Measurements from ENCODE around the gene CXXC4. TPM values are rescaled to one million over a fixed set of nuclear protein-coding genes. Genes with fewer than 3 reads are reported as not detected.

CXXC4 gene
- total RNA-seq, 2 experiments from 2014 or later = 0.03 TPM; not detected in 1

DNA sequence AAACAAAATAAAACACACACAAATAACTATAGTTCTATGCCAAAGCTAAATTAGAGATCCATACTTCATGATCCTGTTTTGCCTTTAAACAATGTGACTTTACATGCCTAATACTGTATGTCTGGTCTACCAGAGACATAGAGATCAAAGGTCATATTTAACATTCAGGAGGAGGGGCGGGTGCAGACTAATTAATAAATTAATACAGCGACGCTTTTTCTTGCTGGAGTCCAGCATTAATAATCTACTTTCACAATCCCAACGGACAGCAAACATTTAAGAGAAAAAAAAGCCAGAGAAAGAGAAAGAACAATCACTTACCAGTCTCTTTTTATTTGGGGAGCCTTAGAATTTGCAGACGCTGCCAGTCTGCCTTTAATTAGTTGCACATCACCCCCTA is 509 bp downstream of the CXXC4 start:
- Histone ChIP-seq H4K20me1 (ENCODE audit: insufficient read depth, low read length) (no peaks in the 10 kb centered on the region), H3K9me3 (ENCODE audit: low read length) (no peaks in the 10 kb centered on the region), H3K9me2 (ENCODE audit: insufficient read depth, low read length) (no peaks in the 10 kb centered on the region), H3K36me3 (ENCODE audit: insufficient read depth, low read length) (no peaks in the 10 kb centered on the region), H2AFZ (ENCODE audit: low read length) (no peak overlapping the region), H3K4me3 (ENCODE audit: low read depth, low read length, poor library complexity, severe bottlenecking) (no peak overlapping the region), H3K4me2 (ENCODE audit: low read length) (peak overlapping the region; percentile 46; the same call in 1 of the 2 replicates), H3K4me1 (ENCODE audit: insufficient read depth, low read length, poor library complexity, severe bottlenecking) (peaks cover 4% of the 10 kb centered on the region), H3K79me2 (ENCODE audit: insufficient read depth, low read depth, low read length) (no peaks in the 10 kb centered on the region), H3K27ac (ENCODE audit: low read depth, low read length, poor library complexity, severe bottlenecking) (no peak overlapping the region)
- TF ChIP-seq EZH2phosphoT487 (IDR thresholded peaks at IDR 0.05; ENCODE audit: borderline replicate concordance, low read depth, low read length) = no peak
- TF ChIP-seq, protein P1, sequence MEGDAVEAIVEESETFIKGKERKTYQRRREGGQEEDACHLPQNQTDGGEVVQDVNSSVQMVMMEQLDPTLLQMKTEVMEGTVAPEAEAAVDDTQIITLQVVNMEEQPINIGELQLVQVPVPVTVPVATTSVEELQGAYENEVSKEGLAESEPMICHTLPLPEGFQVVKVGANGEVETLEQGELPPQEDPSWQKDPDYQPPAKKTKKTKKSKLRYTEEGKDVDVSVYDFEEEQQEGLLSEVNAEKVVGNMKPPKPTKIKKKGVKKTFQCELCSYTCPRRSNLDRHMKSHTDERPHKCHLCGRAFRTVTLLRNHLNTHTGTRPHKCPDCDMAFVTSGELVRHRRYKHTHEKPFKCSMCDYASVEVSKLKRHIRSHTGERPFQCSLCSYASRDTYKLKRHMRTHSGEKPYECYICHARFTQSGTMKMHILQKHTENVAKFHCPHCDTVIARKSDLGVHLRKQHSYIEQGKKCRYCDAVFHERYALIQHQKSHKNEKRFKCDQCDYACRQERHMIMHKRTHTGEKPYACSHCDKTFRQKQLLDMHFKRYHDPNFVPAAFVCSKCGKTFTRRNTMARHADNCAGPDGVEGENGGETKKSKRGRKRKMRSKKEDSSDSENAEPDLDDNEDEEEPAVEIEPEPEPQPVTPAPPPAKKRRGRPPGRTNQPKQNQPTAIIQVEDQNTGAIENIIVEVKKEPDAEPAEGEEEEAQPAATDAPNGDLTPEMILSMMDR (conservative IDR thresholded peaks at IDR 0.05; ENCODE audit: low read length) = no peak
- BruUV-seq (replicated peaks) = no TSS peak
- DNase-seq (ENCODE audit: low spot score) = no peak
- POLR2A ChIA-PET = interaction anchor here (1.0 kb wide), 1 partner anchor 44 kb away, joined by 3 read pairs; no protein-coding TSS in a partner anchor
- intact Hi-C loops (cut with micrococcal nuclease; ENCODE audit: unreplicated experiment) = no loop called here
- CTCF ChIA-PET (ENCODE audit: unreplicated experiment) = no interaction called here

DNA sequence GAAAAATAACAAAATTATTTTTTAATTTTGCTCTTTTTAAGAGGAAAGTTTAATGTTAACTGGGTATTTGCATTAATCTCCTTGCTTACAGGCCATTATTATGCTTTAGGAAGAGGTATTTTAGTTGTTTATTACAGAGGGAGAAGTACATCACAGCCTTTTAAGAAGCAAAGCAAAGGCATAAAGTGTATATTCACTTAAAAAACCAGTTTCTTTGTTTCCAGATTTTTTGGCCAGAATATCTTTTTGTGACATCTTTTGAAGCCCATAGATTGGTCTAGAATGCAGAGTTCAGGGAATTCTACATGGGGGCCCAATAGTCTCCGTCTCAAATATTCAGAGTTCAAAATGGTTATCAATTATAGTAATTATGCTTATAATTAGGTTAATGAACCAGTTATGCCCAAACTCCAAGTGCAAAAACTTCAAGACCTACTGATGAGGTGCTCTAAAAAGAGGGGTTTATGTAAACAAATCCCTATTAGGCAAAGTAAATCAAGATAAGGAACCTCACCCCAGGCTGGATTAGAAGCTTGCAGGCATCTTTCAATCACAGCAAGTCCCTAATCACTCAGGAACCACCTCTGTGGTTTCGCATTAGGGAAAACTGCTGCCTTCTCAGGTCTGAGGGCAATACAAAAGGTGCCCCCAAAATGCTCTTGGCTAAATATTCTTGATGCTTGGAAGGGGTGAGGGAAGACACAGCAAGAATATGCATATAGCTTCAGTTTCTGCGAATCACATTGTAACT is 1.4 kb downstream of the CXXC4 start:
- H3K4me2 ChIP-seq (ENCODE audit: low read length) = peak overlapping the region; percentile 46; the same call in 1 of the 2 replicates
- H3K27ac ChIP-seq (ENCODE audit: low read depth, low read length, poor library complexity, severe bottlenecking) = no peak overlapping the region
- ChIA-PET CTCF (ENCODE audit: unreplicated experiment) (no interaction called here), POLR2A (interaction anchor here (1.0 kb wide), 1 partner anchor 43 kb away, joined by 3 read pairs; no protein-coding TSS in a partner anchor)
- no peak overlapping the region for H2AFZ ChIP-seq (ENCODE audit: low read length)
- no peaks in the 10 kb centered on the region for H3K9me3 ChIP-seq (ENCODE audit: low read length)
- TF ChIP-seq EZH2phosphoT487 (IDR thresholded peaks at IDR 0.05; ENCODE audit: borderline replicate concordance, low read depth, low read length) = no peak
- TF ChIP-seq, protein P1 (conservative IDR thresholded peaks at IDR 0.05; ENCODE audit: low read length) = no peak
- H3K4me3 ChIP-seq (ENCODE audit: low read depth, low read length, poor library complexity, severe bottlenecking) = no peak overlapping the region
- intact Hi-C loops (cut with micrococcal nuclease; ENCODE audit: unreplicated experiment) = no loop called here
- DNase-seq (ENCODE audit: low spot score) = no peak
- peaks cover 4% of the 10 kb centered on the region for H3K4me1 ChIP-seq (ENCODE audit: insufficient read depth, low read length, poor library complexity, severe bottlenecking)
- no TSS peak for BruUV-seq (replicated peaks)
- no peaks in the 10 kb centered on the region for H3K79me2 ChIP-seq (ENCODE audit: insufficient read depth, low read depth, low read length)
- no peaks in the 10 kb centered on the region for H3K36me3 ChIP-seq (ENCODE audit: insufficient read depth, low read length)
- no peaks in the 10 kb centered on the region for H4K20me1 ChIP-seq (ENCODE audit: insufficient read depth, low read length)
- H3K9me2 ChIP-seq (ENCODE audit: insufficient read depth, low read length) = no peaks in the 10 kb centered on the region

DNA sequence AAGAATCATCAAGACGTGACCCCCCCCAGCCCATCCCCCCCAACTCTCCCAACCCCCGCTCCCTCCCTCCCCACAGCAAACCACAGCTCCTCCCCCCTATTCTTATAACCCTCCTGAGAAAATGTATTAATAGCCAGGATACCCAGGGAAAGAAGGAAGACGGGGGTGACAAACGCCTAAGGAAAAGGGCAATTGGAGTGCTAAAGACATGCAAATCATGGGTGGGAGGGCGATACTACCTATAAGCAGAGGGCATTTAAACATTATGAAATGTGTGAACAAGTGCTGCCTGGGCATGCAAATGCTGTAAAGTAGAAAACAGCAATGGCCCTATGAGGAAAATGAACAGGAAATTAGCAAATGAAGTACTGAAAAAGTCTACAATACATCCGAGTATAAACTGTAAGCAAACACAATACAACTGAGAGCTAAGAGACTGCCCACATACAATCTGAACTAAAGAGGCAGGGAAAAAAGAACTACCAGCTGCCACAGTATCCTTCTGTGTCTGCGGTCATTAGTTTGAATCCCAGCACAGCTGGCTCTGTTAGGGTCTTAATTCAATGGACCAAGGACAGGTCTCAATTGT is 2.4 kb downstream of the CXXC4 start:
- ChIA-PET POLR2A (interaction anchor here (0.5 kb wide), 1 partner anchor 9 kb away, joined by 3 read pairs; no protein-coding TSS in a partner anchor), CTCF (ENCODE audit: unreplicated experiment) (no interaction called here)
- Histone ChIP-seq H3K9me2 (ENCODE audit: insufficient read depth, low read length) (no peaks in the 10 kb centered on the region), H3K36me3 (ENCODE audit: insufficient read depth, low read length) (no peaks in the 10 kb centered on the region), H2AFZ (ENCODE audit: low read length) (no peak overlapping the region), H4K20me1 (ENCODE audit: insufficient read depth, low read length) (no peaks in the 10 kb centered on the region), H3K9me3 (ENCODE audit: low read length) (no peaks in the 10 kb centered on the region), H3K79me2 (ENCODE audit: insufficient read depth, low read depth, low read length) (no peaks in the 10 kb centered on the region), H3K4me3 (ENCODE audit: low read depth, low read length, poor library complexity, severe bottlenecking) (no peak overlapping the region), H3K4me1 (ENCODE audit: insufficient read depth, low read length, poor library complexity, severe bottlenecking) (peaks cover 4% of the 10 kb centered on the region), H3K4me2 (ENCODE audit: low read length) (peak overlapping the region; percentile 32; the same call in 1 of the 2 replicates), H3K27ac (ENCODE audit: low read depth, low read length, poor library complexity, severe bottlenecking) (no peak overlapping the region)
- TF ChIP-seq, protein P1 (conservative IDR thresholded peaks at IDR 0.05; ENCODE audit: low read length) = no peak
- no peak for TF ChIP-seq EZH2phosphoT487 (IDR thresholded peaks at IDR 0.05; ENCODE audit: borderline replicate concordance, low read depth, low read length)
- intact Hi-C loops (cut with micrococcal nuclease; ENCODE audit: unreplicated experiment) = no loop called here
- BruUV-seq (replicated peaks) = no TSS peak
- DNase-seq (ENCODE audit: low spot score) = no peak
